ENCODE results near the gene ACKR3. TPM values are rescaled to one million over a fixed set of nuclear protein-coding genes. Genes with fewer than 3 reads are reported as not detected.

Gene ACKR3
- total and polyA plus RNA-seq, 10 of the 15 experiments (the other 5 are each of a cell fraction or from before 2014, with no cell fraction given), result 3.0 to 154 (median 6.4) TPM

DNA sequence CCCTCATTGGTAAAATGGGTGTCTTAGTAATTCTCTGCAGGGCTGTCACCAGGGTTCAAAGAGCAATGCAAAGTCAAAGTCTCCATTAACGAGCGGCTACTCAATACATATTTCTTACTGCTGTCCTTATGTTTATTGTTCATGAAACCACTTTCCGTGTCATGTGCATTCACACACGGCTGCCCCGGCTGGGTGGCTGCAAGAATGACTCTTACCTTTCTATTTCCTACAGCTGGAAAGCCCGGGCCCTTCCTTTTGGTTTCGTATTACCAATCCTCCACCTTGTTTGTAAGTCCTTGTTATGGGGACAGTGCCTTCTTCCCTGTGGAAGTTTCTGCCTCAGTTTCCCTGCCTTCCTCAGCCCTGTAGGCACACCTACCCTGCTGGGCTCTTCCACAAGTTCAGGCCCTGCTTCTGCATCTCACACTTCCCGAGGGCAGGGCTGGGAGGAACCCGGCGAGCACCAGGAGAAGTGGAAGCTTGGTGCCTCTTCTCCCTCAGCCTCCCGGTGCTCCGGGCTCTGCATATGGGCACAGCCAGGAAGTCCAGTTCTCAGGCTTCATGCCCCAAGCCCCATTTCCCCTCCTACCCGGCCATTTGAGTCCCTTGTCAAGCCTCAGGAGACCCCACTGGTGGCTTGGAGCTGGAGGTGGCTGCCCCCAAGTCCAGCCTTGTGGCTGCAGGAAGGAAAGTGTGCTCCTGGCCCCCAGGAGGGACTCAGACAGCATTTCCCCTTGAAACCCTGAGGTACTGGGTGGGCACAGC is 18.7 kb upstream of the ACKR3 start (continued):
- TF ChIP-seq, protein P1, sequence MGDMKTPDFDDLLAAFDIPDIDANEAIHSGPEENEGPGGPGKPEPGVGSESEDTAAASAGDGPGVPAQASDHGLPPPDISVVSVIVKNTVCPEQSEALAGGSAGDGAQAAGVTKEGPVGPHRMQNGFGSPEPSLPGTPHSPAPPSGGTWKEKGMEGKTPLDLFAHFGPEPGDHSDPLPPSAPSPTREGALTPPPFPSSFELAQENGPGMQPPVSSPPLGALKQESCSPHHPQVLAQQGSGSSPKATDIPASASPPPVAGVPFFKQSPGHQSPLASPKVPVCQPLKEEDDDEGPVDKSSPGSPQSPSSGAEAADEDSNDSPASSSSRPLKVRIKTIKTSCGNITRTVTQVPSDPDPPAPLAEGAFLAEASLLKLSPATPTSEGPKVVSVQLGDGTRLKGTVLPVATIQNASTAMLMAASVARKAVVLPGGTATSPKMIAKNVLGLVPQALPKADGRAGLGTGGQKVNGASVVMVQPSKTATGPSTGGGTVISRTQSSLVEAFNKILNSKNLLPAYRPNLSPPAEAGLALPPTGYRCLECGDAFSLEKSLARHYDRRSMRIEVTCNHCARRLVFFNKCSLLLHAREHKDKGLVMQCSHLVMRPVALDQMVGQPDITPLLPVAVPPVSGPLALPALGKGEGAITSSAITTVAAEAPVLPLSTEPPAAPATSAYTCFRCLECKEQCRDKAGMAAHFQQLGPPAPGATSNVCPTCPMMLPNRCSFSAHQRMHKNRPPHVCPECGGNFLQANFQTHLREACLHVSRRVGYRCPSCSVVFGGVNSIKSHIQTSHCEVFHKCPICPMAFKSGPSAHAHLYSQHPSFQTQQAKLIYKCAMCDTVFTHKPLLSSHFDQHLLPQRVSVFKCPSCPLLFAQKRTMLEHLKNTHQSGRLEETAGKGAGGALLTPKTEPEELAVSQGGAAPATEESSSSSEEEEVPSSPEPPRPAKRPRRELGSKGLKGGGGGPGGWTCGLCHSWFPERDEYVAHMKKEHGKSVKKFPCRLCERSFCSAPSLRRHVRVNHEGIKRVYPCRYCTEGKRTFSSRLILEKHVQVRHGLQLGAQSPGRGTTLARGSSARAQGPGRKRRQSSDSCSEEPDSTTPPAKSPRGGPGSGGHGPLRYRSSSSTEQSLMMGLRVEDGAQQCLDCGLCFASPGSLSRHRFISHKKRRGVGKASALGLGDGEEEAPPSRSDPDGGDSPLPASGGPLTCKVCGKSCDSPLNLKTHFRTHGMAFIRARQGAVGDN (IDR thresholded peaks at IDR 0.05), result peak; percentile 94
- TF ChIP-seq, protein P2, sequence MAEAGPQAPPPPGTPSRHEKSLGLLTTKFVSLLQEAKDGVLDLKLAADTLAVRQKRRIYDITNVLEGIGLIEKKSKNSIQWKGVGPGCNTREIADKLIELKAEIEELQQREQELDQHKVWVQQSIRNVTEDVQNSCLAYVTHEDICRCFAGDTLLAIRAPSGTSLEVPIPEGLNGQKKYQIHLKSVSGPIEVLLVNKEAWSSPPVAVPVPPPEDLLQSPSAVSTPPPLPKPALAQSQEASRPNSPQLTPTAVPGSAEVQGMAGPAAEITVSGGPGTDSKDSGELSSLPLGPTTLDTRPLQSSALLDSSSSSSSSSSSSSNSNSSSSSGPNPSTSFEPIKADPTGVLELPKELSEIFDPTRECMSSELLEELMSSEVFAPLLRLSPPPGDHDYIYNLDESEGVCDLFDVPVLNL (IDR thresholded peaks at IDR 0.05; ENCODE audit: low read depth, low read length), result no peak
- TF ChIP-seq SREBF2 (IDR thresholded peaks at IDR 0.05; ENCODE audit: low read length) (no peak), CREB1 (IDR thresholded peaks at IDR 0.05; ENCODE audit: low read depth) (peak; percentile 60; the same call in 1 of the 2 replicates), RAD21 (IDR thresholded peaks at IDR 0.05; ENCODE audit: insufficient read depth, low read depth, low read length) (no peak), SIX5 (IDR thresholded peaks at IDR 0.05; ENCODE audit: low read depth, low read length, severe bottlenecking) (no peak), NR2C1 (IDR thresholded peaks at IDR 0.05) (no peak), STAT3 (IDR thresholded peaks at IDR 0.05; ENCODE audit: low read depth, low read length) (no peak), RBBP5 (conservative IDR thresholded peaks at IDR 0.05) (no peak), TCF3 (IDR thresholded peaks at IDR 0.05; ENCODE audit: borderline replicate concordance, insufficient read depth, low read depth, low read length) (peak; percentile 58; the same call in 1 of the 2 replicates), POLR2AphosphoS2 (IDR thresholded peaks at IDR 0.05; ENCODE audit: low read depth, low read length) (no peak), CEBPB (IDR thresholded peaks at IDR 0.05; ENCODE audit: borderline replicate concordance in 1 of 2, low read depth in 2 of 2, low read length in 2 of 2) (peak in 1 of 2 experiments; percentile 77; a peak in 2 of 4 replicates), ZSCAN29 (IDR thresholded peaks at IDR 0.05) (no peak), JUND (IDR thresholded peaks at IDR 0.05; ENCODE audit: low read depth, low read length) (peak; percentile 34; the same call in 1 of the 2 replicates), SRF (IDR thresholded peaks at IDR 0.05; ENCODE audit: low read depth in 2 of 2, low read length in 2 of 2) (no peak), POLR2AphosphoS5 (IDR thresholded peaks at IDR 0.05; ENCODE audit: low read length) (no peak), NRF1 (conservative IDR thresholded peaks at IDR 0.05; ENCODE audit: low read depth, low read length) (no peak), EZH2 (IDR thresholded peaks at IDR 0.05; ENCODE audit: borderline replicate concordance, control insufficient read depth, low read depth, low read length) (no peak), CHD2 (IDR thresholded peaks at IDR 0.05; ENCODE audit: borderline replicate concordance, low read depth, low read length) (0 out of 2 replicates have a peak, but pooled peaks have one; percentile 28), ZNF274 (IDR thresholded peaks at IDR 0.05; ENCODE audit: insufficient read depth, insufficient read length) (no peak)
- TF ChIP-seq, protein P3, sequence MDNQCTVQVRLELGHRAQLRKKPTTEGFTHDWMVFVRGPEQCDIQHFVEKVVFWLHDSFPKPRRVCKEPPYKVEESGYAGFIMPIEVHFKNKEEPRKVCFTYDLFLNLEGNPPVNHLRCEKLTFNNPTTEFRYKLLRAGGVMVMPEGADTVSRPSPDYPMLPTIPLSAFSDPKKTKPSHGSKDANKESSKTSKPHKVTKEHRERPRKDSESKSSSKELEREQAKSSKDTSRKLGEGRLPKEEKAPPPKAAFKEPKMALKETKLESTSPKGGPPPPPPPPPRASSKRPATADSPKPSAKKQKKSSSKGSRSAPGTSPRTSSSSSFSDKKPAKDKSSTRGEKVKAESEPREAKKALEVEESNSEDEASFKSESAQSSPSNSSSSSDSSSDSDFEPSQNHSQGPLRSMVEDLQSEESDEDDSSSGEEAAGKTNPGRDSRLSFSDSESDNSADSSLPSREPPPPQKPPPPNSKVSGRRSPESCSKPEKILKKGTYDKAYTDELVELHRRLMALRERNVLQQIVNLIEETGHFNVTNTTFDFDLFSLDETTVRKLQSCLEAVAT (IDR thresholded peaks at IDR 0.05), result no peak
- TF ChIP-seq, protein P4, sequence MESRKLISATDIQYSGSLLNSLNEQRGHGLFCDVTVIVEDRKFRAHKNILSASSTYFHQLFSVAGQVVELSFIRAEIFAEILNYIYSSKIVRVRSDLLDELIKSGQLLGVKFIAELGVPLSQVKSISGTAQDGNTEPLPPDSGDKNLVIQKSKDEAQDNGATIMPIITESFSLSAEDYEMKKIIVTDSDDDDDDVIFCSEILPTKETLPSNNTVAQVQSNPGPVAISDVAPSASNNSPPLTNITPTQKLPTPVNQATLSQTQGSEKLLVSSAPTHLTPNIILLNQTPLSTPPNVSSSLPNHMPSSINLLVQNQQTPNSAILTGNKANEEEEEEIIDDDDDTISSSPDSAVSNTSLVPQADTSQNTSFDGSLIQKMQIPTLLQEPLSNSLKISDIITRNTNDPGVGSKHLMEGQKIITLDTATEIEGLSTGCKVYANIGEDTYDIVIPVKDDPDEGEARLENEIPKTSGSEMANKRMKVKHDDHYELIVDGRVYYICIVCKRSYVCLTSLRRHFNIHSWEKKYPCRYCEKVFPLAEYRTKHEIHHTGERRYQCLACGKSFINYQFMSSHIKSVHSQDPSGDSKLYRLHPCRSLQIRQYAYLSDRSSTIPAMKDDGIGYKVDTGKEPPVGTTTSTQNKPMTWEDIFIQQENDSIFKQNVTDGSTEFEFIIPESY (IDR thresholded peaks at IDR 0.05), result no peak
